HepG2 (cell line): ENCODE data around the gene MRPL42. TPM values are rescaled to one million over a fixed set of nuclear protein-coding genes. Genes with fewer than 3 reads are reported as not detected.

Experiments
- ATAC-seq: fragments of 200-7000 bp; cut with Tn5 transposase; 3 replicates; pipeline ENCODE4 v1.9.1; 2020; ENCODE audit warnings: mild to moderate bottlenecking, moderate library complexity
- BruUV-seq: library from RNA; stranded (reverse); fragments of 400-500 nt; replicated peaks from 2 replicates; lab custom pipeline; 2021; lab: Mats Ljungman, UMichigan
- CTCF ChIA-PET: fragments of 300-600 bp; formaldehyde crosslinking; extraction: SDS; loops from one replicate; lab custom pipeline; 2021; ENCODE audit warnings: low total read pairs, inconsistent platforms, low intra/inter-chr PET ratio; lab: Yijun Ruan, JAX
- POLR2A ChIA-PET: fragments of 350-600 bp; sonication (Branson Sonifier 250); formaldehyde crosslinking; loops from one replicate; lab custom pipeline; 2020; ENCODE audit warnings: antibody characterized with exemption, inconsistent platforms; lab: Yijun Ruan, JAX
- DNase-seq: peaks from one replicate; pipeline ENCODE4 v3.0.0-alpha.2; 2015; ENCODE audit warnings: low spot score
- FAIRE-seq: peaks from 3 replicates; lab custom pipeline; 2011; peaks lifted over from hg19 to GRCh38; lab: Jason Lieb, UNC
- H2AFZ ChIP-seq: one replicate; pipeline ENCODE4 v1.6.1; 2011; ENCODE audit warnings: low read length, inconsistent platforms
- H3K27ac ChIP-seq: fragments of 300-600 bp; 3 replicates; pipeline ENCODE4 v1.8.0; 2011; ENCODE audit warnings: mixed run types, mild to moderate bottlenecking, mixed read lengths, low read length, inconsistent platforms; ENCODE audit not compliant: insufficient read depth; ENCODE audit errors: extremely low read length
- H3K27me3 ChIP-seq, 2 experiments: fragments of 200-600 bp in 1 of 2; 2 replicates in 1 of 2; 3 replicates in 1 of 2; pipeline versions ENCODE4 v1.6.0 to v1.8.0; 2011; ENCODE audit warnings: low read length in 2 of 2, mild to moderate bottlenecking in 2 of 2, moderate library complexity in 2 of 2, inconsistent platforms in 1 of 2; ENCODE audit not compliant: insufficient read depth in 2 of 2, control insufficient read depth in 1 of 2
- H3K36me3 ChIP-seq, 2 experiments: fragments of 200-600 bp in 1 of 2; replicated peaks in 1 of 2; 2 replicates in 1 of 2; 3 replicates in 1 of 2; pipeline versions ENCODE4 v1.5.1 to v1.8.0; 2011; ENCODE audit warnings: low read length in 2 of 2, inconsistent platforms in 1 of 2; ENCODE audit not compliant: insufficient read depth in 2 of 2, control insufficient read depth in 1 of 2
- H3K4me1 ChIP-seq: 2 replicates; pipeline ENCODE4 v1.5.1; 2012; ENCODE audit warnings: low read length, inconsistent platforms; ENCODE audit not compliant: insufficient read depth
- H3K4me2 ChIP-seq: 2 replicates; pipeline ENCODE4 v1.6.0; 2011; ENCODE audit warnings: low read depth, low read length, inconsistent platforms
- H3K4me3 ChIP-seq, 3 experiments: fragments of 200-600 bp in 1 of 3; sonication (generic), shearing (Covaris generic) in 1 of 3; replicated peaks in 1 of 3; 2 replicates each; pipeline ENCODE4 v1.5.1; 2011 to 2016; ENCODE audit warnings: low read length in 3 of 3, inconsistent platforms in 2 of 3, low read depth in 2 of 3, mild to moderate bottlenecking in 2 of 3, control low read depth in 1 of 3, mixed read lengths in 1 of 3; ENCODE audit not compliant: insufficient read depth in 1 of 3
- H3K79me2 ChIP-seq: one replicate; pipeline ENCODE4 v1.6.1; 2011; ENCODE audit warnings: low read length, inconsistent platforms; ENCODE audit not compliant: insufficient read depth
- H3K9ac ChIP-seq: 2 replicates; pipeline ENCODE4 v1.6.0; 2011; ENCODE audit warnings: mild to moderate bottlenecking, low read depth, low read length, inconsistent platforms; ENCODE audit not compliant: insufficient read depth
- H3K9me3 ChIP-seq: 2 replicates; pipeline ENCODE4 v1.5.1; 2012; ENCODE audit warnings: mild to moderate bottlenecking, low read length
- H4K20me1 ChIP-seq: 2 replicates; pipeline ENCODE4 v1.6.0; 2011; ENCODE audit warnings: inconsistent platforms, mild to moderate bottlenecking, low read length, moderate library complexity; ENCODE audit not compliant: insufficient read depth
- ARID3A ChIP-seq: IDR thresholded peaks from 2 replicates; pipeline ENCODE4 v1.6.1; 2012; ENCODE audit warnings: low read depth, low read length, improper control_type of control experiment
- ATF7-NPFF ChIP-seq: sonication (generic); formaldehyde crosslinking; IDR thresholded peaks from 2 replicates; pipeline ENCODE4 v1.8.1; 2023; ENCODE audit warnings: mild to moderate bottlenecking, low read depth, missing genetic modification reagents, moderate library complexity
- CREBL2 ChIP-seq: sonication (generic); formaldehyde crosslinking; IDR thresholded peaks from 2 replicates; pipeline ENCODE4 v1.8.1; 2023; ENCODE audit warnings: missing genetic modification reagents, mild to moderate bottlenecking, borderline replicate concordance
- CSRNP2 ChIP-seq: sonication (generic); formaldehyde crosslinking; conservative IDR thresholded peaks from 2 replicates; pipeline ENCODE4 v1.8.0; 2022; ENCODE audit warnings: low read depth, missing genetic modification reagents
- JARID2 ChIP-seq: sonication (generic); formaldehyde crosslinking; IDR thresholded peaks from 2 replicates; pipeline ENCODE4 v1.8.1; 2023; ENCODE audit warnings: missing genetic modification reagents, inconsistent platforms; ENCODE audit not compliant: insufficient replicate concordance
- KDM1A ChIP-seq: IDR thresholded peaks from 2 replicates; pipeline ENCODE4 v1.6.1; 2016; ENCODE audit warnings: missing compliant biosample characterization
- MIER3 ChIP-seq: IDR thresholded peaks from 2 replicates; pipeline ENCODE4 v1.6.1; 2016; ENCODE audit warnings: missing compliant biosample characterization, borderline replicate concordance
- PLSCR1 ChIP-seq: sonication (generic); formaldehyde crosslinking; IDR thresholded peaks from 2 replicates; pipeline ENCODE4 v1.5.0; 2020; ENCODE audit warnings: missing genetic modification reagents, mild to moderate bottlenecking, borderline replicate concordance
- RNF2 ChIP-seq: fragments of 450-650 bp; conservative IDR thresholded peaks from 2 replicates; pipeline ENCODE4 v1.6.1; 2016; ENCODE audit warnings: low read depth
- SIN3A ChIP-seq: IDR thresholded peaks from 2 replicates; pipeline ENCODE4 v1.6.1; 2011; ENCODE audit warnings: low read depth, mild to moderate bottlenecking, control low read depth, low read length, borderline replicate concordance
- TEAD2 ChIP-seq: sonication (generic); formaldehyde crosslinking; IDR thresholded peaks from 2 replicates; pipeline ENCODE4 v1.9.0; 2021; ENCODE audit warnings: missing genetic modification reagents
- TEF ChIP-seq: sonication (generic); formaldehyde crosslinking; IDR thresholded peaks from 2 replicates; pipeline ENCODE4 v1.5.0; 2020; ENCODE audit warnings: missing genetic modification reagents
- XBP1 ChIP-seq: sonication (generic); formaldehyde crosslinking; IDR thresholded peaks from 2 replicates; pipeline ENCODE4 v1.5.0; 2020; ENCODE audit warnings: missing genetic modification reagents
- ZNF121 ChIP-seq: sonication (generic); formaldehyde crosslinking; IDR thresholded peaks from 2 replicates; pipeline ENCODE4 v1.5.0; 2020; ENCODE audit warnings: mild to moderate bottlenecking, missing genetic modification reagents
- ZNF264 ChIP-seq: sonication (generic); formaldehyde crosslinking; IDR thresholded peaks from 2 replicates; pipeline ENCODE4 v1.4.0; 2020; ENCODE audit warnings: missing genetic modification reagents
- ZNF547 ChIP-seq: sonication (generic); formaldehyde crosslinking; IDR thresholded peaks from 2 replicates; pipeline ENCODE4 v1.5.1; 2020; ENCODE audit warnings: mild to moderate bottlenecking, missing genetic modification reagents
- ZNF598 ChIP-seq: sonication (generic); formaldehyde crosslinking; IDR thresholded peaks from 2 replicates; pipeline ENCODE4 v1.5.1; 2020; ENCODE audit warnings: mild to moderate bottlenecking, missing genetic modification reagents, borderline replicate concordance
- ZNF724P ChIP-seq: sonication (generic); formaldehyde crosslinking; IDR thresholded peaks from 2 replicates; pipeline ENCODE4 v1.8.0; 2022; ENCODE audit warnings: missing genetic modification reagents, borderline replicate concordance
- ZNF790 ChIP-seq: sonication (generic); formaldehyde crosslinking; IDR thresholded peaks from 2 replicates; pipeline ENCODE4 v1.8.0; 2022; ENCODE audit warnings: missing genetic modification reagents, mild to moderate bottlenecking, borderline replicate concordance
- ZNF792 ChIP-seq: IDR thresholded peaks from 2 replicates; pipeline ENCODE4 v1.6.1; 2016
- WGBS: methylation state at CpG from one replicate; pipeline ENCODE4 v1.1.6; 2017; ENCODE audit warnings: low lambda C conversion rate; 5-methylcytosine and 5-hydroxymethylcytosine counted together
- in situ Hi-C: cut with HindIII; loops from 2 replicates; pipeline ENCODE4 v1.10.0; 2017; ENCODE audit warnings: low pct_unique_long_range_greater_than_20kb; ENCODE audit not compliant: extremely low pct_ligation_motif_present
- intact Hi-C: fragments of 100-400 bp; cut with micrococcal nuclease; formaldehyde crosslinking; loops from one replicate; pipeline ENCODE4 v1.10.0; 2022; ENCODE audit not compliant: unreplicated experiment
- polyA plus RNA-seq, 8 experiments: library from polyadenylated mRNA; depleted of rRNA in 3 of 8; stranded (reverse) in 7 of 8; unstranded in 1 of 8; fragments of >200 nt; fragmentation: Illumina TruSeq in 4 of 8; extraction: Trizol in 4 of 8; gene quantifications; 2 replicates each; pipeline versions ENCODE4 v1.2.1 to v1.2.3, GENCODE V29; 2011 to 2016; ENCODE audit warnings: low read depth in 4 of 8, missing spikeins in 1 of 8, mixed read lengths in 1 of 8; ENCODE audit not compliant: insufficient read depth in 1 of 8
- total RNA-seq, 5 experiments: library from RNA; depleted of rRNA; stranded (reverse); fragments of >200 nt; fragmentation: Illumina TruSeq; extraction: Trizol; gene quantifications; 2 replicates each; pipeline ENCODE4 v1.2.3, GENCODE V29; 2016; ENCODE audit warnings: low read depth in 1 of 5

MRPL42 gene
- total and polyA plus RNA-seq, 2 of the 13 experiments (the other 11 are each of a cell fraction or from before 2014, with no cell fraction given): 93.3 to 148 TPM

- no peak for DNase-seq
- peaks cover 69% of the 10 kb centered on the region for H3K4me1 ChIP-seq
- POLR2A ChIA-PET: interaction anchor here (0.7 to 2.0 kb wide), 5 partner anchors 17 to 1069 kb away, joined by 3 to 8 read pairs (median 4); partner anchors contain the start of gene UBE2N
- intact Hi-C loops (loop anchor here (1.0 kb wide), 1 partner anchor 24 kb away; no protein-coding TSS in a partner anchor), in situ Hi-C loops (no loop called here)
- no peaks in the 10 kb centered on the region for H3K9me3 ChIP-seq
- no peaks in the 10 kb centered on the region; a peak in 1 of 5 replicates for H3K27me3 ChIP-seq
- ATAC-seq: no peak
- WGBS: 77% methylated on average over 9 of the region's 9 CpGs
- FAIRE-seq: no peak
- H3K36me3 ChIP-seq: peaks cover 2 to 12% of the 10 kb centered on the region in 2 experiments; a peak in 3 of 5 replicates
- CTCF ChIA-PET: no interaction called here
- peak overlapping the region; percentile 95 for H3K27ac ChIP-seq
- peak overlapping the region; percentile 91 for H3K9ac ChIP-seq
- peaks cover 5% of the 10 kb centered on the region; the same call in 1 of the 2 replicates for H4K20me1 ChIP-seq
- no peak overlapping the region for H2AFZ ChIP-seq
- H3K79me2 ChIP-seq: peaks cover 45% of the 10 kb centered on the region
- H3K4me3 ChIP-seq: peak overlapping the region; percentile 78 to 92 (median 88); a peak in 5 of 6 replicates
- BruUV-seq: no TSS peak
- peak overlapping the region; percentile 77 for H3K4me2 ChIP-seq
- TF ChIP-seq ZNF790 (CRISPR knock-in tag): no peak
- no peak for TF ChIP-seq ZNF547 (CRISPR knock-in tag)
- TF ChIP-seq ZNF264 (CRISPR knock-in tag): peak; percentile 0; the same call in 1 of the 2 replicates
- no peak for TF ChIP-seq TEAD2
- no peak for TF ChIP-seq XBP1
- no peak for TF ChIP-seq SIN3A
- no peak for TF ChIP-seq JARID2 (CRISPR knock-in tag)
- TF ChIP-seq CSRNP2 (CRISPR knock-in tag): no peak
- no peak for TF ChIP-seq ZNF792 (CRISPR knock-in tag)
- no peak for TF ChIP-seq MIER3 (CRISPR knock-in tag)
- no peak for TF ChIP-seq ARID3A
- TF ChIP-seq ATF7-NPFF (CRISPR knock-in tag): 0 out of 2 replicates have a peak, but pooled peaks have one; percentile 43
- TF ChIP-seq ZNF121 (CRISPR knock-in tag): no peak
- TF ChIP-seq PLSCR1 (CRISPR knock-in tag): no peak
- 0 out of 2 replicates have a peak, but pooled peaks have one; percentile 32 for TF ChIP-seq ZNF724P (CRISPR knock-in tag)
- no peak for TF ChIP-seq TEF (CRISPR knock-in tag)
- TF ChIP-seq RNF2: no peak
- TF ChIP-seq CREBL2 (CRISPR knock-in tag): no peak
- 0 out of 2 replicates have a peak, but pooled peaks have one; percentile 52 for TF ChIP-seq KDM1A (CRISPR knock-in tag)
- no peak for TF ChIP-seq ZNF598
Observed at GRCh38 chr12:93466625-93467350, 526 bp upstream of the MRPL42 start.
